ENCODE measurements around the gene FGF18.

- TF ChIP-seq CTCF (IDR thresholded peaks at IDR 0.05; ENCODE audit: low read length) (no peak), EZH2 (IDR thresholded peaks at IDR 0.05; ENCODE audit: borderline replicate concordance, low read length) (no peak)
These were observed 18.1 kb upstream of the FGF18 start for GRCh38 chr5:171401167-171401947.

Data from OCI-LY1 (cell line).